OCI-LY7 (cell line): ENCODE data around the gene CD28. TPM values are rescaled to one million over a fixed set of nuclear protein-coding genes. Genes with fewer than 3 reads are reported as not detected.

Source experiments
- BruUV-seq: library from RNA; stranded (reverse); fragments of 400-500 nt; replicated peaks from 2 replicates; lab custom pipeline; 2021; lab: Mats Ljungman, UMichigan
- CTCF ChIA-PET: fragments of 300-600 bp; sonication (Branson Sonifier 250); formaldehyde crosslinking; loops from one replicate; lab custom pipeline; 2022; ENCODE audit warnings: antibody characterized with exemption; ENCODE audit not compliant: unreplicated experiment; lab: Charles Lee
- POLR2A ChIA-PET: fragments of 300-600 bp; sonication (Branson Sonifier 250); formaldehyde crosslinking; loops from one replicate; lab custom pipeline; 2022; ENCODE audit warnings: antibody characterized with exemption; lab: Charles Lee
- DNase-seq: peaks from one replicate; pipeline ENCODE4 v3.0.0-alpha.2; 2015; ENCODE audit warnings: low spot score
- H2AFZ ChIP-seq: fragments of 200-600 bp; sonication (generic), shearing (Covaris generic); 2 replicates; pipeline ENCODE4 v1.6.1; 2014; ENCODE audit warnings: mild to moderate bottlenecking, antibody characterized with exemption, low read length, moderate library complexity
- H3K27ac ChIP-seq: fragments of 200-600 bp; sonication (generic); 2 replicates; pipeline ENCODE4 v1.5.1; 2014; ENCODE audit warnings: mixed run types, low read depth, mild to moderate bottlenecking, moderate library complexity, low read length, inconsistent platforms; ENCODE audit not compliant: poor library complexity, severe bottlenecking
- H3K36me3 ChIP-seq: fragments of 200-600 bp; sonication (generic); 2 replicates; pipeline ENCODE4 v1.6.1; 2014; ENCODE audit warnings: mild to moderate bottlenecking, antibody characterized with exemption, low read length, moderate library complexity, mixed read lengths; ENCODE audit not compliant: insufficient read depth
- H3K4me1 ChIP-seq: fragments of 200-600 bp; sonication (generic); 2 replicates; pipeline ENCODE4 v1.5.1; 2014; ENCODE audit warnings: mild to moderate bottlenecking, low read length; ENCODE audit not compliant: insufficient read depth, poor library complexity, severe bottlenecking
- H3K4me2 ChIP-seq: fragments of 200-600 bp; sonication (generic); 2 replicates; pipeline ENCODE4 v1.6.1; 2014; ENCODE audit warnings: mild to moderate bottlenecking, low read length
- H3K4me3 ChIP-seq: fragments of 200-600 bp; sonication (generic); 2 replicates; pipeline ENCODE4 v1.5.1; 2014; ENCODE audit warnings: mild to moderate bottlenecking, low read depth, low read length; ENCODE audit not compliant: poor library complexity, severe bottlenecking
- H3K79me2 ChIP-seq: fragments of 200-600 bp; sonication (generic); 2 replicates; pipeline ENCODE4 v1.6.1; 2016; ENCODE audit warnings: low read depth, mild to moderate bottlenecking, low read length, moderate library complexity, mixed read lengths; ENCODE audit not compliant: insufficient read depth
- H3K9me2 ChIP-seq: fragments of 200-600 bp; sonication (generic); 2 replicates; pipeline ENCODE4 v1.6.1; 2016; ENCODE audit warnings: mild to moderate bottlenecking, low read length, mixed read lengths; ENCODE audit not compliant: insufficient read depth
- H3K9me3 ChIP-seq: fragments of 200-600 bp; sonication (generic); 2 replicates; pipeline ENCODE4 v1.6.1; 2014; ENCODE audit warnings: mild to moderate bottlenecking, mixed run types, low read length, mixed read lengths
- H4K20me1 ChIP-seq: fragments of 200-600 bp; sonication (generic); 2 replicates; pipeline ENCODE4 v1.6.1; 2014; ENCODE audit warnings: mild to moderate bottlenecking, antibody characterized with exemption, low read length, moderate library complexity, mixed read lengths; ENCODE audit not compliant: insufficient read depth
- CTCF ChIP-seq: fragments of 200-600 bp; sonication (generic); conservative IDR thresholded peaks from 2 replicates; pipeline ENCODE4 v1.5.1; 2014; ENCODE audit warnings: mild to moderate bottlenecking, antibody characterized with exemption, low read length, moderate library complexity, mixed read lengths
- EZH2phosphoT487 ChIP-seq: fragments of 200-600 bp; sonication (generic); IDR thresholded peaks from 2 replicates; pipeline ENCODE4 v1.6.1; 2018; ENCODE audit warnings: low read depth, borderline replicate concordance, mild to moderate bottlenecking, mixed run types, antibody characterized with exemption, low read length, moderate library complexity, mixed read lengths
- intact Hi-C: fragments of 100-400 bp; cut with micrococcal nuclease; formaldehyde crosslinking; loops from one replicate; pipeline ENCODE4 v1.10.0; 2022; ENCODE audit not compliant: unreplicated experiment
- small RNA-seq: library from RNA; depleted of rRNA; stranded (forward); fragments of <200 nt; gene quantifications from one replicate; pipeline ENCODE3, GENCODE V24; 2014
- total RNA-seq, 2 experiments: library from RNA; depleted of rRNA in 1 of 2; stranded (reverse); fragments of >200 nt in 1 of 2; shearing (Covaris generic) in 1 of 2; gene quantifications; 2 replicates each; pipeline ENCODE4 v1.2.3, GENCODE V29; 2014 to 2022

Gene CD28
- total RNA-seq, 2 experiments from 2014 or later, result 0.92 to 44.6 TPM

GRCh38 chr2:203786549-203787351 is 80.3 kb downstream of the CD28 start:
- Histone ChIP-seq H3K4me1 (peaks cover 49% of the 10 kb centered on the region), H3K4me2 (peak overlapping the region; percentile 46), H4K20me1 (no peaks in the 10 kb centered on the region), H3K4me3 (no peak overlapping the region), H3K36me3 (no peaks in the 10 kb centered on the region), H3K9me3 (no peaks in the 10 kb centered on the region), H3K9me2 (no peaks in the 10 kb centered on the region), H3K27ac (no peak overlapping the region), H3K79me2 (no peaks in the 10 kb centered on the region), H2AFZ (peak overlapping the region; percentile 71; the same call in 1 of the 2 replicates)
- no peak for TF ChIP-seq CTCF
- no peak for TF ChIP-seq EZH2phosphoT487
- POLR2A ChIA-PET, result interaction anchor here (0.7 to 1.4 kb wide), 8 partner anchors 12 to 318 kb away, joined by 3 to 4 read pairs (median 3); no protein-coding TSS in a partner anchor
- intact Hi-C loops, result no loop called here
- no TSS peak for BruUV-seq
- CTCF ChIA-PET, result no interaction called here
- DNase-seq, result peak; percentile 44

- Histone ChIP-seq H2AFZ (peak overlapping the region; percentile 71), H3K9me2 (no peaks in the 10 kb centered on the region), H3K9me3 (no peaks in the 10 kb centered on the region), H3K4me3 (no peak overlapping the region), H3K79me2 (no peaks in the 10 kb centered on the region), H4K20me1 (no peaks in the 10 kb centered on the region), H3K36me3 (no peaks in the 10 kb centered on the region), H3K4me1 (peaks cover 40% of the 10 kb centered on the region), H3K27ac (no peak overlapping the region), H3K4me2 (peak overlapping the region; percentile 46)
- peak; percentile 27 for DNase-seq
- TF ChIP-seq EZH2phosphoT487 (no peak), CTCF (no peak)
- intact Hi-C loops, result no loop called here
- ChIA-PET CTCF (no interaction called here), POLR2A (no interaction called here)
- no TSS peak for BruUV-seq
Observed at GRCh38 chr2:203787979-203788378, 81.5 kb downstream of the CD28 start.

Small RNA genes within 50 kb of the gene (small RNA-seq; reads per million reads assigned to genes)
- not detected for gene AC125238.1
- gene RNU6-474P, result not detected

Other genes with a start within 250 kb of the CD28 start
- 4.0 and 4.5 TPM in 2 replicates for gene RAPH1, start 171.3 kb upstream of the CD28 start, total RNA-seq (2014; rRNA removed; shearing (Covaris generic))
- 16.9 and 21.5 TPM in 2 replicates for gene RAPH1, start 171.3 kb upstream of the CD28 start, total RNA-seq (2022)
- gene CTLA4, start 161.1 kb downstream of the CD28 start, total RNA-seq (2014; rRNA removed; shearing (Covaris generic)), result not detected in 2 replicates
- not detected in 2 replicates for gene CTLA4, start 161.1 kb downstream of the CD28 start, total RNA-seq (2022)
- not detected in 2 replicates for gene ICOS, start 230.1 kb downstream of the CD28 start, total RNA-seq (2014; rRNA removed; shearing (Covaris generic))
- gene ICOS, start 230.1 kb downstream of the CD28 start, total RNA-seq (2022), result not detected in 2 replicates